Measurements from ENCODE around the gene SIRT5.

DNA sequence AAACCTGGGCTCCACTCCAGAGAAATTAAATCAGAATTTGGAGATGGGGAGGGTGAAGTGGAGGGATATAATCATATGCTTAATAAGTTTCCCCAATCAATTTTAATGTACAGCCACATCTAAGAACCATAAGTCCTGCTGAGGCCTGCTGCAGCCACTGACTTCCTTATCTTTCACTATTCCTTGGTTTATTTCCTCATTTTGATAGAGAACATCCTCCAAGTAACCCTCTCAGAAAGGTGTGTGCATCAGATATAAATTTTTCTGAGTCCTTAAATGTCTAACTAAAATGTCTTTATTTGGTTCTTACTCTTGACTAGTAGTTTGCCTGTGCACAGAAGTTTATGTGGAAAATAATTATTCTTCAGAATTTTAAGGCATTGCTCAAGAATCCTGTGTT is 23.7 kb upstream of the SIRT5 start:
- TF ChIP-seq YY1 (IDR thresholded peaks at IDR 0.05; ENCODE audit: insufficient read depth, insufficient read length) (no peak), ZNF274 (IDR thresholded peaks at IDR 0.05; ENCODE audit: low read depth, low read length) (no peak), SUZ12 (IDR thresholded peaks at IDR 0.05; ENCODE audit: extremely low read depth, insufficient read depth, insufficient read length) (no peak)
